Urinary bladder (tissue), 4 donors: ENCODE data around the gene ADPRHL1. TPM values are rescaled to one million over a fixed set of nuclear protein-coding genes. Genes with fewer than 3 reads are reported as not detected.

Experiments
- DNase-seq: peaks from one replicate; pipeline ENCODE4 v3.0.0-alpha.2; 2015; ENCODE audit errors: extremely low spot score
- H3K27ac ChIP-seq: one replicate; pipeline ENCODE4 v1.5.1; 2013; ENCODE audit warnings: low read depth, mild to moderate bottlenecking, moderate library complexity
- H3K36me3 ChIP-seq: one replicate; pipeline ENCODE4 v1.6.1; 2013; ENCODE audit warnings: mild to moderate bottlenecking, moderate library complexity; ENCODE audit not compliant: insufficient read depth
- H3K4me1 ChIP-seq: one replicate; pipeline ENCODE4 v1.6.1; 2013; ENCODE audit warnings: mild to moderate bottlenecking, moderate library complexity; ENCODE audit not compliant: insufficient read depth
- H3K4me3 ChIP-seq: one replicate; pipeline ENCODE4 v1.5.1; 2013; ENCODE audit warnings: low read depth, low read length
- WGBS: extraction: QIAGEN DNeasy Blood & Tissue Kit; methylation state at CpG from one replicate; pipeline ENCODE4 v1.1.7; 2013; 5-methylcytosine and 5-hydroxymethylcytosine counted together
- polyA plus RNA-seq: library from polyadenylated mRNA; stranded (reverse); fragments of 200-250 nt; gene quantifications from one replicate; pipeline ENCODE4 v1.2.3, GENCODE V29; 2013
- total RNA-seq: library from RNA; depleted of rRNA; stranded (reverse); fragments of >200 nt; gene quantifications from one replicate; pipeline ENCODE4 v1.2.3, GENCODE V29; 2014
- donor health status: healthy with polysubstance abuse.
- donor health status: healthy.

ADPRHL1 gene
- total RNA-seq (6.0 TPM), polyA plus RNA-seq (2.6 TPM)

DNA sequence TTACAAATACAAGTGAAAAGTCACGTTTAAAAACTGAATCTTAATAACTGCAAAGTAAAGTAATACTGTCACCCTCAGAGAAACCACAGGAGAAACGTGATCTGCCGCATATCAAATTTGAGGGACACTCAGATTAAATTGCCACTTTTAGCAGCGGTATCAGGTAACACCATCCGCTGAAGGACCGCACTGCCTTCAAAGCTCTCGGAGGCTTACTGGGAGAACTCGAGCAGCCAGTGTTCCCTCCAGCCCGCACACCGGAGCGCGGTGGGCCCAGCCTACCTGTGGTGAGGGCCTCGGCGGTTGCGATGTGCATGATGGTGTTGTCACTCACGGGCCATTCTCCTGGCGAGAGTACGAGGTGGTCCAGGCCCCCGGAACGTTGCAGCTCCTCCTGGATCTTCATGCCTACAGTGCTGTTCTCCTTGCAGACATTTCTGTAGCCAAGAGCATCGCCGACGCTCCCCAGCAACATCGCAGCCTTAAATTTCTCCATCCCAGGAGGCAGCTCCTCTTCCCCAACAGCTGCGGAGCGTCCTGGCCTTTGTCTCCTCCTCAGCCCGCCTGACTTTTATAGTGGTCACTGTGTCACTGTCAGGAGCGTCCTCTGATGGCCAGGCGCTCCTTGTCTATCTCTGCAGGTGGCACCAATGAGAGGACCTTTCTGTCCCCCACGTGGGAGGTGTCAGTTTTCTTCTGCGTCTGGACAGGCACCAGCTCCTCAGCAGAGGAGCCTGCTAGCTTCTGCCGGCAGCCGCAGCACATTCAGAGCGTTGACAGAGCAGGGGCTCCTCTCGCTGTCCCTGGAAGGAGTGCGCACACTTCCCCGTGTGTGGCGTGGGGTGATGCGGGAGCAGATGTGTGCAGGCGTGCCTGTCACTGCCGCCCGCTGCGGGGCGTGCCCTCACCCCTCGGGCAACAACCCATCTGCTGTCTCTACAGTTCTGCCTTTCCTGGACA, at the start of gene ADPRHL1:
Gene ADPRHL1, minus strand, starts transcription at position 547 of the 960 bp plus-strand sequence. Its CDS starts 51 bp downstream, at position 496.
- Histone ChIP-seq H3K4me3 (no peak within 1 kb of the TSS), H3K36me3 (no peaks in the 10 kb centered on the region), H3K4me1 (no peaks in the 10 kb centered on the region), H3K27ac (no peak within 1 kb of the TSS)
- no peak for DNase-seq
- WGBS: 65% methylated on average over 45 of the region's 45 CpGs

DNA sequence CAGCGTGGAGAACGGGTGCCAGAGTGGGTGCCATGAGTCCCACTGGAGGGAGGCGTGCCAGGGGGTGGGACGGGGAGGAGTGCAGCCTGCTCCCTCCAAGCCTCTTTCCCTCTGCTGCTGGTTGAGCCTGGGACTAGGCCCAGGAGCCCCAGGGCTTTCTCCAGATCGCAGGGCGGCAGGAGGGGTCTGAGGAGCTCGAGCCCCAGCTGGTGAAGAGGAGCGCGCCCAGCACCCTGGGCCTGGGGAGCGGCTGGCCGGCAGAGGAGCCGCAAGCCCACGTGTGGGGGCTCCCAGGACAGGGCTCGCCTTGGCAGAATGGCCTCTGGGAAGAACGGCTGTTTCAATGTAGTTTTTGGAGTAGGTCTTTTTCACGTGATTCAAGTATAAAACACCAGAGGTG, 49.4 kb upstream of the ADPRHL1 start:
- peaks cover 5% of the 10 kb centered on the region for H3K36me3 ChIP-seq
- H3K27ac ChIP-seq: no peak overlapping the region
- 88% methylated on average over 16 of the region's 16 CpGs for WGBS
- no peaks in the 10 kb centered on the region for H3K4me1 ChIP-seq
- DNase-seq: no peak
- no peak overlapping the region for H3K4me3 ChIP-seq

DNA sequence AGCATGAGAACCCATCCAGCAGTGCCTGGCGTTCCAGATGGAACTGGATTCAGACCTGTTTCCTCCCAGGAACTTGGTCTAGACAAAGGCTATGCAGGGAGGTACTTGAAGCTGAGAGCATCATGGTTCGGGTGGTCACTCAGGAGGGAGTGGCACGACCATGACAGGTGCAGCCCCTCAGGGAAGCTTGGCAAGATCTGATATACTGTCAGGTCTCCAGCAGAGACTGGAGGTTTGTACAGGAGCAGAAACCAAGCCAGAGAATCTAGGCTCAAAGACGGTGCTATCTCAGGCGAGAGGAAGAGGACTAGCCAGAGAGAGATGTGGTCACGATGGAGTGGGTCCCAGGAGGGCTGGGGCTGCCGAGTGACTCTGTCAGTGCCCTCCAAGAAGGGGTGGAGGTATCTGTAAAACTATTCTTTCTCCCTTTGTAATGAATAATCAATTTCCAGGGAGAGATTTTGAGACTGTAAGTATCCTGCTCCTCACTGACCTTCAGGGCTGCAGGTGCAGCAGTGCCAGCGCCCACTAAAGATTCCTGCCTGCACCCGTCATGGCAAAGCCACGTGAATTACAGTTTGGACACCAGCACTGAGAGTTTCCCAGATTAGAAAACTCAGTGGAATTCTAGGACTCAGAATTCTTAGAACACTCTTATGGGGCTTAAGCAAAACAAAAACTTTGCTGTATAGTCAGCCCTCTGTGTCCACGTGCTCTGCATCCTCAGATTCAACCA, 47.4 kb upstream of the ADPRHL1 start:
- no peak for DNase-seq
- Histone ChIP-seq H3K27ac (no peak overlapping the region), H3K4me1 (no peaks in the 10 kb centered on the region), H3K36me3 (peaks cover 5% of the 10 kb centered on the region), H3K4me3 (no peak overlapping the region)
- 87% methylated on average over 11 of the region's 11 CpGs for WGBS

DNA sequence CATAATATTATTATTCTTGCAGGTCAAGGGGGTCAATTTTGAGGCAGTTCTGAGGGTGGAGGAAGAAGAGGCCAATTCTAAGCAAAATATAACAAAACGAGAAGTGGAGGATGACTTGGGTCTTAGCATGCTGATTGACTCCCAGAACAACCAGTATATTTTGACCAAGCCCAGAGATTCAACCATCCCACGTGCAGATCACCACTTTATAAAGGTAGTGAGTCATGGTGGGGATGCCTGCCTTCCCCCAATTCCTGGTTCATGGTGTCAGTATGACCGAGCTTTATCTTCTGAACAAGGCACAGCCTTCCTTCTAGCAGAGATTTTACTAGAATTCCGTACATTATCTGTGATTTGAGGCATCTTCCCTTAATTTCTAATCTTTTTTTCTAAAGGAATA, 46.6 kb upstream of the ADPRHL1 start:
- no peak for DNase-seq
- peaks cover 5% of the 10 kb centered on the region for H3K36me3 ChIP-seq
- H3K4me3 ChIP-seq: no peak overlapping the region
- H3K4me1 ChIP-seq: no peaks in the 10 kb centered on the region
- no peak overlapping the region for H3K27ac ChIP-seq
- WGBS: 85% methylated on average over 4 of the region's 4 CpGs

DNA sequence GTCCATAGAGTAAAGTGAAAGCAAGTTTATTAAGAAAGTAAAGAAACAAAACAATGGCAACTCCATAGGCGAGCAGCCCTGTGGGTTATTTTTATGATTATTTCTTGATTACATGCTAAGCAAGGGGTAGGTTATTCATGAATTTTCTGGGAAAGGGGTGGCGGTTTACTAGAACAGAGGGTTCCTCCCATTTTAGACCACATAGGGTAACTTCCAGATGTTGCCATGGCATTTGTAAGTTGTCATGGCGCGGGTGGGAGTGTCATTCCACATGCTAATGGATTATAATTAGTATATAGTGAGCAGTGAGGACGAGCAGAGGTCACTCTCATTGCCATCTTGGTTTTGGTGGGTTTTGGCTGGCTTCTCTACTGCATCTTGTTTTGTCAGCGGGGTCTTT, 45.6 kb upstream of the ADPRHL1 start:
- DNase-seq: no peak
- Histone ChIP-seq H3K4me1 (no peaks in the 10 kb centered on the region), H3K4me3 (no peak overlapping the region), H3K36me3 (peaks cover 5% of the 10 kb centered on the region), H3K27ac (no peak overlapping the region)
- WGBS: 95% methylated on average over 6 of the region's 6 CpGs

DNA sequence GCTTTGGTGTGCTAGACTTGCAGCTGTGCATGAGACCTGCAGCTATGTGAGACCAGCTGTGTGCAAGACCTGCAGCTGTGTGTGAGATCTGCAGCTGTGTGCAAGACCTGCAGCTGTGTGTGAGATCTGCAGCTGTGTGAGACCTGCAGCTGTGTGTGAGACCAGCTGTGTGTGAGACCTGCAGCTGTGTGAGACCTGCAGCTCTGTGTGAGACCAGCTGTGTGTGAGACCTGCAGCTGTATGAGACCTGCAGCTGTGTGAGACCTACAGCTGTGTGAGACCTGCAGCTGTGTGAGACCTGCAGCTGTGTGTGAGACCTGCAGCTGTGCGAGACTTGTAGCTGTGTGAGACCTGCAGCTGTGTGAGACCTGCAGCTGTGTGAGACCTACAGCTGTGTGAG, 43.9 kb upstream of the ADPRHL1 start:
- no peak overlapping the region for H3K4me3 ChIP-seq
- 100% methylated on average over 1 of the region's 1 CpG for WGBS
- DNase-seq: no peak
- peaks cover 5% of the 10 kb centered on the region for H3K36me3 ChIP-seq
- H3K27ac ChIP-seq: no peak overlapping the region
- no peaks in the 10 kb centered on the region for H3K4me1 ChIP-seq

DNA sequence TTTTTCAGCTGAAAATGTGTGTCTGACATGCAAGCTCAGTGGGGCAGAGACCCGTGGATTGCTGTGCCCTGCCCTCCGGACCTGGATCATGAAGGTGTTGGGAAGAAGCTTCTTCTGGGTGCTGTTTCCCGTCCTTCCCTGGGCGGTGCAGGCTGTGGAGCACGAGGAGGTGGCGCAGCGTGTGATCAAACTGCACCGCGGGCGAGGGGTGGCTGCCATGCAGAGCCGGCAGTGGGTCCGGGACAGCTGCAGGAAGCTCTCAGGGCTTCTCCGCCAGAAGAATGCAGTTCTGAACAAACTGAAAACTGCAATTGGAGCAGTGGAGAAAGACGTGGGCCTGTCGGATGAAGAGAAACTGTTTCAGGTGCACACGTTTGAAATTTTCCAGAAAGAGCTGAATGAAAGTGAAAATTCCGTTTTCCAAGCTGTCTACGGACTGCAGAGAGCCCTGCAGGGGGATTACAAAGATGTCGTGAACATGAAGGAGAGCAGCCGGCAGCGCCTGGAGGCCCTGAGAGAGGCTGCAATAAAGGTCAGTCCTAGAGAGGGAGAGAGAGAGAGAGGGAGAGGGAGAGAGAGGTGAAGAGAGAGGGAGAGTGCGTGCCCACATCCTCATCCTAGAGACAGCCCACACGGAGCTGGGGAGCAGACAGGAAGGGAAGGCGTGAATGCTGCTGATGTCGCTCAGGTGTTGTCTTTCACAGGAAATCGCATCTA, 42.4 kb upstream of the ADPRHL1 start:
- DNase-seq: no peak
- 40% methylated on average over 26 of the region's 26 CpGs for WGBS
- Histone ChIP-seq H3K36me3 (peaks cover 2% of the 10 kb centered on the region), H3K4me1 (no peaks in the 10 kb centered on the region), H3K4me3 (no peak overlapping the region), H3K27ac (no peak overlapping the region)

DNA sequence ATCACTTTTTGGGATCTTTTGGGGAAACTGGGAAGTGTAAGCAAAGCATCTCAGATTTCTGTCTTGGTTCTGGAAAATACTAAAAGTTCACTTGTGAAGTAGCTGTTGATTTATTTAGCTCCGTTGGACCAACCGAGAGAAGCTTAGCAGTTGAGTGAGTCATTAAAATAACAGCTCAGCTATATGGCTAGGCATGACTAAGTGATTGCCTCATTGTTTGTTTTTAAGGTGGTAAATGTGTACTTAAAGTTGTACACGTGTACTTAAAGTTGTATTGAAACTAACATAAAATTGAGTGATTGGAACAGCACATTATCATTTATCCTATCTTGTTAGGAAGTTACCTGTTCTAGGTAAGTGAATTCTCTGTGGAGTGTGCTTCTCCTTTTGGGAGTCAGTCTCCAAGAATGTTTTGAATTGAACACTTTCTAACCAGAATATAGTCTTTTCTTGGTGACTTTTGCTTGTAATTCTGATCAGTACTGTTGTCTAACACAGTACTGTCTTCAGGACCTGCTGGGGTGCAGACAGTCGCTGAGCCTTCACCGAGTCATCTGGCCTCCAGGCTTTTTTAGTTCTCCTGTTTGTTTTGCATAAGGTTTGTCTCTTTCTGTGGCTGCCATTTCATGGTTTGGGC, 40.1 kb upstream of the ADPRHL1 start:
- Histone ChIP-seq H3K36me3 (no peaks in the 10 kb centered on the region), H3K4me1 (no peaks in the 10 kb centered on the region), H3K4me3 (no peak overlapping the region), H3K27ac (no peak overlapping the region)
- 32% methylated on average over 5 of the region's 5 CpGs for WGBS
- DNase-seq: peak; percentile 59

DNA sequence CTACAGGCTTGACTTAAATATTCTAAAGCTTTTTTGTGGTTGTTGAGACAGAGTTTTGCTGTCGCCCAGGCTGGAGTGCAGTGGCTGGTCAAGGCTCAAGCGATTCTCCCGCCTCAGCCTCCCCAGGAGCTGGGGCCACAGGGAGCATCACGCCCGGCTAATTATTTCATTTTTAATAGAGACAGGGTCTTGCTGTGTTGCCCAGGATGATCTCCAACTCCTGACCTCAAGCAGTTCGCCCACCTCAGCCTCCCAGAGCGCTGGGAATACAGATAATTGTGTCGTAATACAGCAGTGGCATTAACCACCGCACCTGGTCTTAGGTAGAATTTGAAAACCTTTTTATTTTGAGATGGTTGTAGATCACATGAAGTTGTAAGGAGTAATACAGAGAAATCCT, 38.7 kb upstream of the ADPRHL1 start:
- 66% methylated on average over 9 of the region's 9 CpGs for WGBS
- H3K4me1 ChIP-seq: no peaks in the 10 kb centered on the region
- DNase-seq: no peak

DNA sequence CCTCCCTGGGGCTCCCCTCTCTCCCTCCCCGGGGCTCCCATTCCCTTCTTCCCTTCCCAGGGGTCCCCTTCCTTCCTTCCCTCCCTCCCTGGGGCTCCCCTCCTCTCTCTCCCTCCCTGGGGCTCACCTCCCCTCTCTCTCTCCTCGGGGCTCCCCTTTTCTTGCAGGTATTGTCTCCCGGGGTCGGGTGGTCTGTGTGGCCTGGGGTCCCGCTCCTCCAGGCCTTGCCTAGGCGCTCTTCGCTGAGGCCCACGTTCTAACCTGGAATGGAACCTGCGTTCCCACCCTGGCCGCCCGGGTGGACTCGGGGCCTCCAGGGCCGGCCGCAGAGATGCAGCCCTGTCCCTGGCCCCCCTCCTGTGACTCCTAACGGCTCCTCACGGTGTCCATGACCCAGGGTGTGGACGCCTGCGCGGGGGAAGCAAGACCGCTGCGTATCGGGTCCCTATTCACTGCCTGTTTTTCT, 38.2 kb upstream of the ADPRHL1 start:
- no peak for DNase-seq
- Histone ChIP-seq H3K4me1 (no peaks in the 10 kb centered on the region), H3K27ac (peak overlapping the region; percentile 87), H3K4me3 (peak overlapping the region; percentile 90), H3K36me3 (no peaks in the 10 kb centered on the region)
- 2% methylated on average over 22 of the region's 22 CpGs for WGBS

More for the DNA sequence above, 38.7 kb upstream of the ADPRHL1 start:
- no peak overlapping the region for H3K4me3 ChIP-seq
- H3K27ac ChIP-seq: no peak overlapping the region
- H3K36me3 ChIP-seq: no peaks in the 10 kb centered on the region

DNA sequence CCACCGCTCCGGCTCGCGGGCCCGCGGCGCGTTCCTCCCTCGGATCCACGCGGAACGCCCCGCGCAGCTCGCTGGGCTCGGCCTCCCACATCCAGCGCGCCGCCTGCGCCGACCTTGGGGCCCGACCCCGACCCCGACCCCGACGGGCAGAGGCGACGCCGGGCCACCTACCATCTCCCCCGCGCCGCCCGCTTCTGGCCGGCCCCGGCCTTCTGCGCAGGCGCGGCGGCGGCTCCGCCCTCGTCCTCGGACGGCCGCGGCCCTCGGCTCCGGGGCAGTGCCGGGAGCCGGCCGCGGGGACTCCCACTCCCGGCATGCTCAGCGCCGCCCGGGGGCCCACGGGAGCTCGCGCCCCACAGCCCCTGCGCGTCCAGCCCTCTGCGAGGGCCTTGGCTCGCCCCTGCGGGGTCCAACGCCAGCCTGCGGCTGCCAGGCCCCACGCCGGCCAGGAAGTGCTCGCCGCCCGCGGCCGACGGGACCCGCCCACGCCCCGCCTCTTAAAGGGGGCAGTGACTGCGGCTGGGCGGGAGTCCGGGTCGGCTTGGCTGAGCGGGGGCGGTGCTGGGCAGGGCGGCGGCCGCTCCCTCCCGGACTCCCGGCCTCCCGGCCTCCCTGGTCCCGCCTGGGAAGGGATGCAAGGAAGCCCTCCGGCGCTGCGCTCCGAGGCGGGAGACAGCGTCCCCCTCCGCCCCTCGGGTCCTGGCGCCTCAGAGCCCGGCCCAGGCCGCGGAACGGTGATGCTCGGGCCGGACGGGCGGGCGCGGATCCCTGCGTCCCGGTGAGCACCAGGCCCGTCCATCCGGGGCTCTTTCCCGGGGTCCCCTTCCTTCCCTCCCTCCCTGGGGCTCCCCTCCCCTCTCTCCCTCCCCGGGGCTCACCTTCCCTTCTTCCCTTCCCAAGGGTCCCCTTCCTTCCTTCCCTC, 37.5 kb upstream of the ADPRHL1 start, which contains the start of gene DCUN1D2:
Gene DCUN1D2, minus strand, starts transcription at position 216 of the 922 bp plus-strand sequence. Its CDS starts 42 bp downstream, at position 174.
- under 1% methylated on average over 115 of the region's 115 CpGs for WGBS
- Histone ChIP-seq H3K4me1 (no peaks in the 10 kb centered on the region), H3K36me3 (no peaks in the 10 kb centered on the region), H3K4me3 (peak within 1 kb of the TSS; percentile 90), H3K27ac (peak within 1 kb of the TSS; percentile 87)
- DNase-seq: peak; percentile 74
